Measurements from ENCODE around the gene DEFB132.
"Not testable (repeated sequence)": the region's sequence is repeated elsewhere in the genome, so short reads cannot be mapped to it uniquely, and the experiment has no call there.

The DEFB132 gene

DNA sequence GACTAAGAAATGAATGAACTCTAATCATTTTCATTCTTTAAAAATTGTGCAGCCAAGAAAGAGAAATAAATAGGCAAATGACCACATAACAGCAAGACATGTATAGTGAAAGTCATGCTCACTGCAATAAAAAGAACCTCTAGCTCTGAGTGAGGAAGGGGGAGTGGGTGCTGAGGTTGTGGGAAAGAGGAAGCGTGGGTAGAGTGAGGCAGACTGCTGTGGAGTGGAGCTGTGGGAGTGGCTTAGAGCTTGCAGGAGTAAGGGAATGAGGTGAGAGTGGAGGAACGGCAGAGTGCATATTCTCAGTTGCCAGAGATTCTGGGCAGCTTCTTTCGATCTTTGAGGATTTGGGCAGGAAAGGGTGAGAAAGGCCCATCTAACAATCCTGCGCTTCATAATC, 20.0 kb upstream of the DEFB132 start:
- Histone ChIP-seq H3K4me1 (no peaks in the 10 kb centered on the region), H3K27me3 (no peaks in the 10 kb centered on the region; the same call in 1 of the 2 replicates), H3K36me3 (no peaks in the 10 kb centered on the region), H3K9me3 (no peaks in the 10 kb centered on the region), H3K4me3 (ENCODE audit: low read depth, low read length) (no peak overlapping the region)
- DNase-seq, result no peak
- TF ChIP-seq, protein P1, sequence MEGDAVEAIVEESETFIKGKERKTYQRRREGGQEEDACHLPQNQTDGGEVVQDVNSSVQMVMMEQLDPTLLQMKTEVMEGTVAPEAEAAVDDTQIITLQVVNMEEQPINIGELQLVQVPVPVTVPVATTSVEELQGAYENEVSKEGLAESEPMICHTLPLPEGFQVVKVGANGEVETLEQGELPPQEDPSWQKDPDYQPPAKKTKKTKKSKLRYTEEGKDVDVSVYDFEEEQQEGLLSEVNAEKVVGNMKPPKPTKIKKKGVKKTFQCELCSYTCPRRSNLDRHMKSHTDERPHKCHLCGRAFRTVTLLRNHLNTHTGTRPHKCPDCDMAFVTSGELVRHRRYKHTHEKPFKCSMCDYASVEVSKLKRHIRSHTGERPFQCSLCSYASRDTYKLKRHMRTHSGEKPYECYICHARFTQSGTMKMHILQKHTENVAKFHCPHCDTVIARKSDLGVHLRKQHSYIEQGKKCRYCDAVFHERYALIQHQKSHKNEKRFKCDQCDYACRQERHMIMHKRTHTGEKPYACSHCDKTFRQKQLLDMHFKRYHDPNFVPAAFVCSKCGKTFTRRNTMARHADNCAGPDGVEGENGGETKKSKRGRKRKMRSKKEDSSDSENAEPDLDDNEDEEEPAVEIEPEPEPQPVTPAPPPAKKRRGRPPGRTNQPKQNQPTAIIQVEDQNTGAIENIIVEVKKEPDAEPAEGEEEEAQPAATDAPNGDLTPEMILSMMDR (IDR thresholded peaks at IDR 0.05; ENCODE audit: low read depth, low read length), result no peak

DNA sequence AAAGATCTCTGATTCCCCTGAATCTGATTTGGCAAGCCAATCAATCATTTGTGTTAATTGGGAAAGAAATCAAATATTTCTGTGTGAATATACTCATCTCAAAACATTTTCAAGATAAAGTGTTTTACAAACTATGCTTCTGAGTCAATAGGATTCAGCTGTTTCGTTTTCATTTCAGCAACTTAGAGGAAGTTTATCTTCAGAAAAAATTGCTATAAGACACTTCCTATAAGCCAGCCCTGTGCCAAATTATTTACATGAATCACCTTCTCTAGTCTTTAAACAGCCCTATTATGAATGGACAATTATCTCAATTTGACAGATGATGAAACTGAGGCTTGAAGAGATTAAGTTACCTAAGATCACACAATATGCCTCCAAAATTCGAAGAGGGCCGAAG, 19.6 kb upstream of the DEFB132 start:
- no peak for DNase-seq
- H3K27me3 ChIP-seq, result no peaks in the 10 kb centered on the region; the same call in 1 of the 2 replicates
- TF ChIP-seq, protein P1 (IDR thresholded peaks at IDR 0.05; ENCODE audit: low read depth, low read length), result no peak
- H3K9me3 ChIP-seq, result no peaks in the 10 kb centered on the region
- H3K36me3 ChIP-seq, result no peaks in the 10 kb centered on the region
- no peak overlapping the region for H3K4me3 ChIP-seq (ENCODE audit: low read depth, low read length)
- no peaks in the 10 kb centered on the region for H3K4me1 ChIP-seq

DNA sequence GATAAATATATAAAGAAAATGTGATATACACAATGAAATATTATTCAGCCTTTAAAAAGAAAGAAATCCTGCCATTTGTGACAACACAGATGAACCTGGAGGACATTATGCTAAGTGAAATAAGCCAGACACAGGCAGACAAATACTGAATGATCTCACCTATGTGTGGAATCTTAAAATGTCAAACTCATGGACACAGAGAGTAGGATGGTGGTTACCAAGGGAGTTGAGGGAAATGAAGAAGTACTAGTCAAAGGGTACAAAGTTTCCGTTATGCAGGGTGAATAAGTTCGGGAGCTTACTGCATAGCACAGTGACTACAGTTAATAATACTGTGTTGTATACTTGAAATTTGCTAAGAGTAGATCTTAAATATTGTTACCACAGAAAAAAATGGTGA, 14.6 kb upstream of the DEFB132 start:
- no peak overlapping the region for H3K4me3 ChIP-seq (ENCODE audit: low read depth, low read length)
- no peaks in the 10 kb centered on the region; the same call in 1 of the 2 replicates for H3K27me3 ChIP-seq
- H3K9me3 ChIP-seq, result no peaks in the 10 kb centered on the region
- no peak for DNase-seq
- TF ChIP-seq, protein P1 (IDR thresholded peaks at IDR 0.05; ENCODE audit: low read depth, low read length), result no peak
- no peaks in the 10 kb centered on the region for H3K4me1 ChIP-seq
- no peaks in the 10 kb centered on the region for H3K36me3 ChIP-seq

DNA sequence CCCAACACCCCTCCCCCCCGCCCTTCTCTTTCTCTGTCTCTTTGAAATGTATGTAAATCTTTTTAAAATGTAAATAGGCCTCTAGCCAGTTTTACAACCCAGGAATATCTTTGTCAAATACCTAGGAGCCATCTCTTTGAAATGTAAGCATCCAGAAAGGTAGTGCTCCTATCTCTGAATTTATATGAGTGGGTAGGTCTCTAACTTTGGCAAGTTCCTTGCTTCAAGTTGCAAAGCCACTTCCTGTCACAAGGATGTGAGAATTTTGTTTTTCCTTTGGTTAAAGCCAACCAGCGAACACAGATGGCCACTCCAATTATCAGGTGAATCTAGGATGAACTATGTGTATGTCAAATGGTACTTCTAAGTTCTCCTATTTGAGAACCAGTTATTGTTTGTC, 6.2 kb upstream of the DEFB132 start:
- DNase-seq, result no peak
- Histone ChIP-seq H3K4me3 (ENCODE audit: low read depth, low read length) (no peak overlapping the region), H3K36me3 (no peaks in the 10 kb centered on the region), H3K4me1 (no peaks in the 10 kb centered on the region), H3K27me3 (no peaks in the 10 kb centered on the region), H3K9me3 (no peaks in the 10 kb centered on the region)
- TF ChIP-seq, protein P1 (IDR thresholded peaks at IDR 0.05; ENCODE audit: low read depth, low read length), result no peak

DNA sequence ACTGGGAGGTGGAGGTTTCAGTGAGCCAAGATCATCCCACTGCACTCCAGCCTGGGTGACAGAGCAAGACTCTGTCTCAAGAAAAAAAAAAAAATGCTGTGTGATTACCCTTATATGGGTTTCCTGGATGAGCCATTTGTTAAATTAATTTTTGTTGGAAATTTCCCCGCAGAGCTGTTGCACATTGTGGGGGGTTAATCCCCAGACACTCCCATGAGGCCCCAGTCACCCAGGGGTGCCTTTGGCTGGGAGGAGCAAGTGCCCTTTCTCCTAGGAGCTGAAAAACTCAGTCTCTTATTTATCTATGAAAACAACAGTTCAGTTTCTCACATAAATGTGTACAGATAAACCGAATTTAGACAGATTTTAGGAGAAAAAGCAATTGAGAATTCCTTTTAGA, 4.7 kb upstream of the DEFB132 start:
- Histone ChIP-seq H3K4me1 (no peaks in the 10 kb centered on the region), H3K36me3 (no peaks in the 10 kb centered on the region), H3K9me3 (no peaks in the 10 kb centered on the region), H3K27me3 (no peaks in the 10 kb centered on the region), H3K4me3 (ENCODE audit: low read depth, low read length) (no peak overlapping the region)
- TF ChIP-seq, protein P1 (IDR thresholded peaks at IDR 0.05; ENCODE audit: low read depth, low read length), result no peak
- no peak for DNase-seq

DNA sequence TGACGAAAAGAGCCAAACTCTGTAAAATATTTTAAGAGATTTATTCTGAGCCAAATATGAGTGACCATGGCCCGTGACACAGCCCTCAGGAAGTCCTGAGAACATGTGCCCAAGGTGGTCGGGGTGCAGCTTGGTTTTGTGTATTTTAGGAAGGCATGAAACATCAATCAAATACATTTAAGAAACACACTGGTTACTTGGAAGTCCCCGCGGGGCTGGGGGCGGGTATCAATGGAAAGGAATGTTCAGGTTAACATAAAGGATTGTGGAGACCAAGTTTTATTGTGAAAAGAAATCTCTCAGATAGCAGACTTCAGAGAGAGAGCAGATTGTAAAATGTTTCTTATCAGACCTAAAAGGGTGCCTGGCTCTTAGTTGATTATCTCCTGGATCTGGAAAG, 4.1 kb upstream of the DEFB132 start:
- H3K4me1 ChIP-seq; H3K36me3 ChIP-seq; H3K9me3 ChIP-seq; H3K27me3 ChIP-seq; H3K4me3 ChIP-seq (ENCODE audit: low read depth, low read length); DNase-seq: not testable (repeated sequence)

DNA sequence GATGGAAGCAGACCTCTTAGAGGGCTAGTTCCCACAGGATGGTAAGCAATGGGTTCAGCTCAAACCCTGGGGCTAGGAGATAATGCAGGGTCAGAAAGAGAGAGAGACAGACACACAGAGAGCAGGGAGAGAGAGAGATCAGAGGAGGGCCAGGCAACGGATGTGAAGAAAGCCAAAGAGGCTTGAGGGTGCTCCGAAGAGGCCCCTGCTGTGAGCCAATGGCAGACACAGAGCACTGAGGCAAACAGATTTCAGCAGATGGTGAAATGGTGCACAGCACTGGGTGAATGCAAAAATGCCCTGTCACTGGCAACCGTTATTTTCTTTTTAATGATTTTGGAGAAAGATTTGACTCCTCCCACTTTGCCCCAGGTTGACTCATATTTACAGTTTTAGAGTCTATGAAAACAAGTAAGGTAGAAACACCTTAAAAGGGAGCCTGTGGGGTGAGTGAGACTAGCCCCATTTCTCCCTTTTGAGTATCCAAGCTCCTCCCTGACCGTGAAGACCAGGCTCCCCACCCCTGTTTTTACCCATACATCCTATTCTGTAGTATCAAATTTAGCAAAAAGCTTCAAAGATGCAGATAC, 840 bp downstream of the DEFB132 start:
- Histone ChIP-seq H3K27me3 (no peaks in the 10 kb centered on the region), H3K4me1 (no peaks in the 10 kb centered on the region), H3K4me3 (ENCODE audit: low read depth, low read length) (no peak overlapping the region), H3K36me3 (no peaks in the 10 kb centered on the region), H3K9me3 (no peaks in the 10 kb centered on the region)
- TF ChIP-seq, protein P1 (IDR thresholded peaks at IDR 0.05; ENCODE audit: low read depth, low read length), result no peak
- DNase-seq, result no peak

All from BE2C (cell line).